Activated CD8-positive, alpha-beta memory T cell treated with anti-CD3 and anti-CD28 coated beads, Interleukin-2, amount 50 U/mL, for 48 hours (primary cell): ENCODE data around the gene RNF31.
"Not testable (repeated sequence)": the region's sequence is repeated elsewhere in the genome, so short reads cannot be mapped to it uniquely, and the experiment has no call there.

Experiments used
- DNase-seq: peaks from one replicate; pipeline ENCODE4 v3.0.0-alpha.2; 2020

The RNF31 gene

GRCh38 chr14:24184104-24184970, 37.0 kb downstream of the RNF31 start:
- no peak for DNase-seq

GRCh38 chr14:24185026-24185425, 37.7 kb downstream of the RNF31 start:
- DNase-seq, result no peak

GRCh38 chr14:24185741-24186140, 38.4 kb downstream of the RNF31 start:
- DNase-seq, result no peak

GRCh38 chr14:24186831-24187538, 39.7 kb downstream of the RNF31 start:
- DNase-seq, result no peak

GRCh38 chr14:24187539-24187915, 40.2 kb downstream of the RNF31 start:
- DNase-seq, result no peak

DNA sequence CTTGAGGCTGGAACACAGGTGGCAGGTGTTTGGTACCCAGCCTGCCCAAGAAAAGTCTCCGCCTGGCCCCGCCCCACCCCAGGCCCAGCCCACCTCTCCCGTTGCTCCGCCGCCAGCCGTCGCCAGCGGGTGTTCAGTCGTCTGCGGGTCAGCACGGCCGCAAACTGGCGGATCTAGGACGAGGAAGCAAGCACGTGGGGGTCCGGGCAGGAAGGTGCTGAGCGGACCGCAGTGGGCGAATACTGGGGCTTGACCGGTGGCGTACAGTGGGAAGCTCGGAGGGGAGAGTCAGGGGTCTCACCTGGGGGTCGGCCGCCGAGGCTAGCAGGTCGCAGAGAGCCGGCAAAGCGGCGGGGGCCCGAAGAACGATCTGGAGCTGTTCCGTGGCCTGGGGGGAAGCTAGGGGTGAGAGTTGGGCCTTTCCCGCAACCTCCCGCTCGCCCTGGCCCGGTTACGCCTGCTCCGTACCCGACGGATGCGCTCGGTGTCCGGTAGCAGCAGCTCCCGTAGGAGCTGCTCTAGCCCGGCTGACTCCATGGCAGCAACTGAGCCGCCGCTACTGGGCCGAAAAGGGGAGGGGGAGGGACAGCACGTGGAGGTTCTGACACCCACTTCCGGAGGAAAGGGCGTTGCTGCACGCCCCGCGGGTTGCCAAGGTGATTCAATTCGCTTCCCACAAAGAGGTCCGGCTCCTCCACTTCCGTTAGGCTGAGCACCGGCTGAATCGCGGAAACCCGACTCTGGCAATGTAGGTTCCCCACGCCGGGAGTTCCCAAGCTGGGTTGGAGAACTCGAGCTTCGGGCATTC, 41.2 kb downstream of the RNF31 start, which contains the start of gene IPO4:
TSS of gene IPO4 (minus strand) at position 566 of the 808 bp plus-strand sequence. CDS start at position 537, 29 bp downstream.
- DNase-seq, result peak; percentile 95

- DNase-seq, result no peak
These were observed 41.7 kb downstream of the RNF31 start for GRCh38 chr14:24189059-24189375.

GRCh38 chr14:24189460-24189859, 42.2 kb downstream of the RNF31 start:
- no peak for DNase-seq

DNA sequence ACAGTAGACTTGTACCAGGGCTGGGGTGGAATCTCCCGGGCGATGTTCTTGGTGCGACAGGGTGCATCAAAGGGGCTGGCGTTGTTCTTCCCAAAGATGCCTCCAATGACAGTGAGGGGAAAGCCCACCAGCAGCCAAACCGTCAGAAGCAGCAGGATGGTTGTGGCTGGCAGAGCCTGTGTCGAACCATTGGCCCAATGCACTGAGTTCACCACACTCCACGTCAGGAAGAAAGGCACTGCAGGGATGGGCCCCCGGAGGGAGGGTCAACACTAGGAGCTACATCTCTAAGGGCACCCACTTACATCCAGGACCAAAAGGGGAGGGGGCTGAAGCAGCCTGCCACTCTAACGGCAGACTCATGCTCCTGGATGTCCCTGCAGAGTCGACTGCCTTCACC, 43.1 kb downstream of the RNF31 start:
- no peak for DNase-seq

DNA sequence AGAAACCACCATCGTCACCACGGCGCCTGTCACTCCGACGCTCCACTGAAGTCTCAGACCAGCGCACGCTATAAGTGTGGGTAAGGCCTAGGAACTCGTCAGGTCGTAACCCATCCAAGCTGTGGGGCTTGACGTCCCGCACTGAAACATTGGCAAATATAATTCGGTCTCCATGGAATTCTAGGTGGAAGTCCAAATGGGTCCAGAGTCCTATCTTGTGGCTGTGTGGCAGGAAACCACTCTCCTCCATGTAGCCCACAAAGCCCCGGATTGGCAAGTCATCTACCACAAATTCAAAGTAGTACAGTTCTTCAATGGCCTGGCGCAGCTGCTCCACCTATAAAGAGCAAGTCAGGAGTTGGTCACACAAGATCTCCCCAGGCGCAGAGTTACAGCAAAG, 45.6 kb downstream of the RNF31 start:
- no peak for DNase-seq

DNA sequence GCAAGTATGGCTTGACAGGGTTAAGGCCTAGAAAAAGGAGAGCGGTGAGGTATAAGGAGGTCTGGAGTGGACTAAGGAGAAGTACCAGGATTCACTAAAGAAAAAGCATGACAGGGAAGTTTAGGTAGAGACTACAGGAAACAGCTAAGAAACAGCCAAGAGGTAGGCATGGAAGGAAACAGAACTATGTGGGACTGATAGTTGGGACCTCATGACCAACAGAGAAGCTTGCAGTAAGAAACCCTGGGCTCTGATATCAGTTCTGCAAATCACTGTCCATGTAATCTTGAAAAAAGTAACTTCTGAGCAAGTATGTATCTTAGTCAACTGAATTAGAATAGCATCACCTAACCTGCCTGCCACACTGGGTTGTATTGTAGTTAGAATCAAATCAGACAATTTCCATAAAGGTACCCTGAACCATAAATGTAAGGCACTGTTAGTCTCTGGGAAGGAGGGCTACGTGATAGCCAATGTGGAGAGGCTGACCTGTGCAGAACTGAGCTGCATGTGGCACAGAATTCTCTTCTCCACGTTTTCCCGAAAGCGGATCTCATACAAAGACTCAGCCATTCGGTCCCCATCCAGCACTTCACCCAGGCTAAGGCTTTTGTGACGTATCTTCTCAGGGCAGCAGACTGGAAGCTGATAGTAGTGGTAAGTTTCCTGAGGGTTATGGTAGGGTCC, 47.0 kb downstream of the RNF31 start:
- DNase-seq, result no peak

DNA sequence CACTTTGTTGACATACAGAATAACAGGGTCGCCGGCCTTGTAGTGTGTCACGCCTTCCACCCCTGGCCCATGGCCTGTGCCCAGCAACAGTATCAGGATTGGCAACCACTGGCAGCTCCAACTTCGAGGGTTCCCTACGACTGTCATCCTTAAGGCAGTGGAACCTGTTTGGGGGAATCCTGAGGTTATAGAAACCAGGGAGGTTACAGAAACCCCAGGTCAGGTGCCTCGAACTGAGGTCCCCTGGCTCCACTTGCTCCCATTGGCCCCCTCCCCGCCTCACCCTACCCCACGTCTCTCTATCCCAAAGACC, 47.5 kb downstream of the RNF31 start:
- DNase-seq, result no peak

DNA sequence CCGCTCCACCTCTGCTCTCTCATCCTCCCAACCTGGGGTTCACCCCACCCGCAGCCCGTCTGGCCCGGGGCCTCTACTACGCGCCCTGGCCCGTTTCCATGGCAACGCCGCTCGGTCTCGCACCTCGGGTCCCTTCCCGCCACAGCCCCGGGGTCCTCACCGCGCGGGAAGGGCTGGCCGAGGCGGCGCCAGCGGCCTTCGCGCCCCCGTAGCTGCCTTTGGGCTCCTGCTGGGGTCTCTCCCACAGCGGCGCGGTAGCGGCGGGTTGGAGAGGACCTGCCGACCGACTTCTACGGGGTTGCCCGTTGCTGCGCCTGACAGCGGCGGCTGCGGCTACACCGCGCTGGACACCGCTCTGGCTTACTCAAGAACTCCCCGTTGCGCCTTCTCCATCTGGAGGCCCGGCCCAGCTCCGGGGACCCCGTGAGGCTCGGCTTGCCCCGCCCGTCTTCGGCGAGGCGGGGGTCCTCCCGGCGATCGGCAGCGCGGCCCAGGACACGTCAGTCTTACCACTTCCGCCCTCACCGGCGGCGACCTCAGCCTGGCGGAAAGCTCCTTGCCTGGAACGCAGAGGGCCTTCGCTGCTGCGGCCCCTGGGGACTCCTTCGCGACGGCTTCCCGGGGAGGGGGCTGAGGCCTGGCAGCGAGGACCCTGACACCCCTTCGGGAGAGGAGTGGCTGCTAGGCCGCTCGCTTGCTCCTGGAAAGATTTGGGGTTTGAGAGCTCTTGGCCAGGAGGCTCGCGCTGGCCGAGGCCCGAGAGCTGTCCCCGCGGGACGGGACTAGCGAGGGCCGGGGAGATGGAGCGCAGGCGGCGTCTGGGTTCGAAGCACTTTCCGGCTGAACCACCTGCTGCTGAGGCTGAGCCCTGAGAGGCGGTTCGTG, 48.1 kb downstream of the RNF31 start, which contains the start of gene TM9SF1:
TSS of gene TM9SF1 (minus strand) at position 256 of the 885 bp plus-strand sequence. CDS start 422 bp downstream, outside the sequence.
- peak; percentile 93 for DNase-seq

- no peak for DNase-seq
These were observed 49.1 kb downstream of the RNF31 start for GRCh38 chr14:24196071-24197055.

GRCh38 chr14:24197056-24197450, 49.8 kb downstream of the RNF31 start:
- DNase-seq, result no peak

GRCh38 chr14:24198814-24199524, 51.7 kb downstream of the RNF31 start:
- DNase-seq, result no peak

DNA sequence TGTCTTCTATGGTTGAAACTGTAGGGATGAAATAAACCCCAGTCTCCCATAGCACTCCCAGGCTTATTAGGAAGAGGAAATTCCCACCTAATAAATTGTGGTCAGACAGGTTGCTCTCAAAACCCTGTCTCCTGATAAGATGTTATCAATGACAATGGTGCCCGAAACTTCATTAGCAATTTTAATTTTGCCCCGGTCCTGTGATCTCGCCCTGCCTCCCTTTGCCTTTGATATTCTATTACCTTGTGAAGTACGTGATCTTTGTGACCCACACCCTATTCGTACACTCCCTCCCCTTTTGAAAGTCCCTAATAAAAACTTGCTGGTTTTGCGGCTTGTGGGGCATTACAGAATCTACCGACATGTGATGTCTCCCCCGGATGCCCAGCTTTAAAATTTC, 55.2 kb downstream of the RNF31 start:
- not testable (repeated sequence) for DNase-seq

GRCh38 chr14:24203249-24203886, 56.1 kb downstream of the RNF31 start:
- not testable (repeated sequence) for DNase-seq
